HEK293T (cell line): ENCODE results near the gene TTC9B.

Source experiments
- CTCF ChIA-PET: fragments of 350-600 bp; formaldehyde crosslinking; extraction: SDS; loops from one replicate; lab custom pipeline; 2021; ENCODE audit warnings: antibody characterized with exemption, inconsistent platforms; lab: Yijun Ruan, JAX
- POLR2A ChIA-PET: fragments of 350-600 bp; formaldehyde crosslinking; extraction: SDS; loops from one replicate; lab custom pipeline; 2020; ENCODE audit warnings: antibody characterized with exemption, inconsistent platforms; lab: Yijun Ruan, JAX
- DNase-seq: peaks from one replicate; pipeline ENCODE4 v3.0.0; 2012; ENCODE audit warnings: mixed read lengths; ENCODE audit errors: extremely low spot score
- ARNT ChIP-seq: fragments of 450-650 bp; IDR thresholded peaks from 2 replicates; pipeline ENCODE4 v1.6.1; 2017; ENCODE audit warnings: mild to moderate bottlenecking
- BHLHE40 ChIP-seq: fragments of 450-650 bp; IDR thresholded peaks from 2 replicates; pipeline ENCODE4 v1.6.1; 2016; ENCODE audit warnings: mild to moderate bottlenecking, moderate library complexity, borderline replicate concordance
- CTBP1 ChIP-seq: fragments of 450-650 bp; IDR thresholded peaks from 2 replicates; pipeline ENCODE4 v1.6.1; 2016; ENCODE audit warnings: borderline replicate concordance
- ELF4 ChIP-seq: fragments of 450-650 bp; IDR thresholded peaks from 2 replicates; pipeline ENCODE4 v1.6.1; 2017; ENCODE audit warnings: antibody characterized with exemption
- FOXA1 ChIP-seq: fragments of 450-650 bp; IDR thresholded peaks from 2 replicates; pipeline ENCODE4 v1.6.1; 2016; ENCODE audit warnings: mild to moderate bottlenecking
- FOXK2 ChIP-seq: fragments of 450-650 bp; IDR thresholded peaks from 2 replicates; pipeline ENCODE4 v1.6.1; 2016; ENCODE audit warnings: mild to moderate bottlenecking
- FOXM1 ChIP-seq: fragments of 450-650 bp; IDR thresholded peaks from 2 replicates; pipeline ENCODE4 v1.6.1; 2017; ENCODE audit warnings: mild to moderate bottlenecking, borderline replicate concordance
- HDGF ChIP-seq: fragments of 450-650 bp; IDR thresholded peaks from 2 replicates; pipeline ENCODE4 v1.6.1; 2017; ENCODE audit warnings: antibody characterized with exemption, borderline replicate concordance
- L3MBTL2 ChIP-seq: fragments of 450-650 bp; conservative IDR thresholded peaks from 2 replicates; pipeline ENCODE4 v1.6.1; 2016; ENCODE audit warnings: mild to moderate bottlenecking
- LEF1 ChIP-seq: fragments of 450-650 bp; IDR thresholded peaks from 2 replicates; pipeline ENCODE4 v1.6.1; 2017; ENCODE audit warnings: mild to moderate bottlenecking, borderline replicate concordance
- NFRKB ChIP-seq: fragments of 450-650 bp; IDR thresholded peaks from 2 replicates; pipeline ENCODE4 v1.6.1; 2016; ENCODE audit warnings: mild to moderate bottlenecking, moderate library complexity
- PKNOX1 ChIP-seq: fragments of 450-650 bp; IDR thresholded peaks from 2 replicates; pipeline ENCODE4 v1.6.1; 2016
- SP1 ChIP-seq: fragments of 450-650 bp; IDR thresholded peaks from 2 replicates; pipeline ENCODE4 v1.6.1; 2017
- SUZ12 ChIP-seq: fragments of 450-650 bp; IDR thresholded peaks from 2 replicates; pipeline ENCODE4 v1.6.1; 2016; ENCODE audit warnings: mild to moderate bottlenecking
- TARDBP ChIP-seq: fragments of 450-650 bp; IDR thresholded peaks from 2 replicates; pipeline ENCODE4 v1.6.1; 2016

TTC9B gene

GRCh38 chr19:40204381-40204780 is 13.8 kb downstream of the TTC9B start:
- ChIA-PET CTCF (no interaction called here), POLR2A (no interaction called here)
- DNase-seq, result no peak
- TF ChIP-seq SUZ12 (no peak), FOXM1 (no peak), FOXK2 (no peak)

- CTCF ChIA-PET, result no interaction called here
- TF ChIP-seq LEF1, result no peak
- no peak for TF ChIP-seq BHLHE40
- no peak for TF ChIP-seq SUZ12
- no peak for TF ChIP-seq CTBP1
- TF ChIP-seq NFRKB, result no peak
- POLR2A ChIA-PET, result no interaction called here
- no peak for DNase-seq
Measured at GRCh38 chr19:40200341-40201099, 17.7 kb downstream of the TTC9B start.

- ChIA-PET CTCF (interaction anchor here (0.6 kb wide), 1 partner anchor 53 kb away, joined by 3 read pairs; no protein-coding TSS in a partner anchor), POLR2A (no interaction called here)
Measured at GRCh38 chr19:40198272-40198990, 19.8 kb downstream of the TTC9B start.

GRCh38 chr19:40193587-40193849 is 24.7 kb downstream of the TTC9B start:
- ChIA-PET POLR2A (no interaction called here), CTCF (interaction anchor here (1.8 kb wide), 1 partner anchor 26 kb away, joined by 5 read pairs; no protein-coding TSS in a partner anchor)
- no peak for DNase-seq
- TF ChIP-seq FOXM1 (no peak), ARNT (no peak), NFRKB (no peak), BHLHE40 (no peak), L3MBTL2 (no peak), TARDBP (no peak), FOXA1 (no peak)

More at GRCh38 chr19:40198272-40198990, 19.8 kb downstream of the TTC9B start:
- DNase-seq, result no peak
- TF ChIP-seq FOXA1, result no peak
- no peak for TF ChIP-seq PKNOX1

GRCh38 chr19:40192758-40193586 is 25.2 kb downstream of the TTC9B start:
- ChIA-PET CTCF (interaction anchor here (1.8 kb wide), 1 partner anchor 27 kb away, joined by 5 read pairs; no protein-coding TSS in a partner anchor), POLR2A (no interaction called here)
- no peak for DNase-seq
- no peak for TF ChIP-seq NFRKB
- TF ChIP-seq SP1, result no peak
- TF ChIP-seq CTBP1, result no peak
- no peak for TF ChIP-seq LEF1
- no peak for TF ChIP-seq HDGF
- TF ChIP-seq BHLHE40, result no peak
- TF ChIP-seq FOXA1, result no peak

GRCh38 chr19:40191836-40192646 is 26.1 kb downstream of the TTC9B start:
- POLR2A ChIA-PET, result interaction anchor here (0.5 to 0.9 kb wide), 2 partner anchors 95 to 229 kb away, joined by 3 read pairs; no protein-coding TSS in a partner anchor
- peak; percentile 59 for DNase-seq
- TF ChIP-seq BHLHE40 (no peak), FOXM1 (no peak), ELF4 (no peak), L3MBTL2 (peak; percentile 46; the same call in 1 of the 2 replicates)
- CTCF ChIA-PET, result interaction anchor here (0.5 to 1.1 kb wide), 3 partner anchors 27 to 1698 kb away, joined by 3 to 6 read pairs (median 3); no protein-coding TSS in a partner anchor
